ENCODE measurements around the gene EPAS1.
"Not testable (repeated sequence)": the region's sequence is repeated elsewhere in the genome, so short reads cannot be mapped to it uniquely, and the experiment has no call there.

EPAS1 gene

DNA sequence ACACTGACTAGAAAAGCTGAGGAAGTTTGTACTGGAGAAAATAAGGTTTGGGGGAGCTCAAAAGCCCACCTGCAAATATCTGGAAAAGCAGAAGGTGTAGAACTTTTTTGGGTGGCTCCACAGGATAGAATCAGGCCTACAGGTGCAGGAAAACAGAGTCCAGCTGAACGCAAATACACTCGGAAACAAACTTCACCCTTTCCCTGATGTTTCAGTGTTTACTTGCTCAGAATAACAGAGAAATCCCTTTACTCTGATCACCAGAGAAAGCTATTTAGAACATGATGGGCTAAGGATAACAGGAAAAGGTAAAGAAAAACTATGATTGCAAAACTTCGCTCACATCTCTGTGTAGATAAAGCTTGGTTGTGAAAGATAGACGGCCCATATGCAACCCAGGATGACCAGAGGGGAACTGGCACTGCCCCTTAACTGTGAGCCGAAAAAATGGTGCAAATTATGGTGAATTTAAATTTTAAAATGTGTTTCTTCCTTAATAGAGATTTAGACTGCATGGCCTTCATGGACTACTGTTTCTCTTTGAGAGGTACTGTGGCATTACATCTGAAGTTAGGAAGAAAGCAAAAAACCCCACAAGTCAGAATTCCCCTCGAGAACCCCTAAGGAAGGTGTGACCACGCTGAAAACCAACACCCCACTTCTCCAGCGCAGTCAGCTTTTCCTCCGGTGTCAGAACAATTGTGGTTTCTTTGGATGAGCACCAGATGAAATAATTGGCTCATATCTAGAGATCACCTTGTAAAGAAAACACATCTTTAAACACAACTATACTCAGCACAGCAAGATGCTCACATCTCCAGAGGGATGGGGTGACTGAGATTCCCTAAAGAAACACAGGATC, 97.7 kb downstream of the EPAS1 start:
- Histone ChIP-seq H3K4me3 (ENCODE audit: severe bottlenecking) (no peak overlapping the region), H3K36me3 (ENCODE audit: low read depth) (no peaks in the 10 kb centered on the region), H3K4me1 (ENCODE audit: insufficient read depth, poor library complexity, severe bottlenecking) (no peaks in the 10 kb centered on the region), H3K9me3 (ENCODE audit: severe bottlenecking) (no peaks in the 10 kb centered on the region), H3K27me3 (ENCODE audit: insufficient read depth, poor library complexity, severe bottlenecking) (no peaks in the 10 kb centered on the region), H3K27ac (ENCODE audit: poor library complexity, severe bottlenecking) (no peak overlapping the region)
- TF ChIP-seq, protein P1, sequence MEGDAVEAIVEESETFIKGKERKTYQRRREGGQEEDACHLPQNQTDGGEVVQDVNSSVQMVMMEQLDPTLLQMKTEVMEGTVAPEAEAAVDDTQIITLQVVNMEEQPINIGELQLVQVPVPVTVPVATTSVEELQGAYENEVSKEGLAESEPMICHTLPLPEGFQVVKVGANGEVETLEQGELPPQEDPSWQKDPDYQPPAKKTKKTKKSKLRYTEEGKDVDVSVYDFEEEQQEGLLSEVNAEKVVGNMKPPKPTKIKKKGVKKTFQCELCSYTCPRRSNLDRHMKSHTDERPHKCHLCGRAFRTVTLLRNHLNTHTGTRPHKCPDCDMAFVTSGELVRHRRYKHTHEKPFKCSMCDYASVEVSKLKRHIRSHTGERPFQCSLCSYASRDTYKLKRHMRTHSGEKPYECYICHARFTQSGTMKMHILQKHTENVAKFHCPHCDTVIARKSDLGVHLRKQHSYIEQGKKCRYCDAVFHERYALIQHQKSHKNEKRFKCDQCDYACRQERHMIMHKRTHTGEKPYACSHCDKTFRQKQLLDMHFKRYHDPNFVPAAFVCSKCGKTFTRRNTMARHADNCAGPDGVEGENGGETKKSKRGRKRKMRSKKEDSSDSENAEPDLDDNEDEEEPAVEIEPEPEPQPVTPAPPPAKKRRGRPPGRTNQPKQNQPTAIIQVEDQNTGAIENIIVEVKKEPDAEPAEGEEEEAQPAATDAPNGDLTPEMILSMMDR (IDR thresholded peaks at IDR 0.05; ENCODE audit: poor library complexity, severe bottlenecking), result no peak
- ATAC-seq (ENCODE audit: low read depth), result no peak
- no peak for DNase-seq (ENCODE audit: low spot score)

DNA sequence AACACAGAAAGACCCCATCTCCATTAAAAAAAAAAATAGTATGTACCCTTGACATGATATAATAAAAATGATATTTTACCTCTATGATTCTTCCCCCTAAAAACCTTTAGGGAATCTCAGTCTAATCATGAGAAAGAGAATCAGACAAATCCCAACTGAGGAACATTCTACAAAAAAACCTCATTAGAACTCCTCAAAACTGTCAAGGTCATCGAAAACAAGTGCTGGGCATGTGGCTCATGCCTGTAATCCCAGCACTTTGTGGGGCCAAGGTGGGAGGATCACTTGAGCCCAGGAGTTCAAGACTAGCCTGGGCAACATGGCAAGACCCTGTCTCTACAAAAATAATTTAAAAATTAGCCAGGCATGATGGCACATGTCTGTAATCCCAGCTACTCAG, 98.5 kb downstream of the EPAS1 start:
- not testable (repeated sequence) for H3K27ac ChIP-seq (ENCODE audit: poor library complexity, severe bottlenecking); DNase-seq (ENCODE audit: low spot score); H3K36me3 ChIP-seq (ENCODE audit: low read depth); H3K4me3 ChIP-seq (ENCODE audit: severe bottlenecking); H3K27me3 ChIP-seq (ENCODE audit: insufficient read depth, poor library complexity, severe bottlenecking); H3K9me3 ChIP-seq (ENCODE audit: severe bottlenecking); ATAC-seq (ENCODE audit: low read depth); H3K4me1 ChIP-seq (ENCODE audit: insufficient read depth, poor library complexity, severe bottlenecking)

DNA sequence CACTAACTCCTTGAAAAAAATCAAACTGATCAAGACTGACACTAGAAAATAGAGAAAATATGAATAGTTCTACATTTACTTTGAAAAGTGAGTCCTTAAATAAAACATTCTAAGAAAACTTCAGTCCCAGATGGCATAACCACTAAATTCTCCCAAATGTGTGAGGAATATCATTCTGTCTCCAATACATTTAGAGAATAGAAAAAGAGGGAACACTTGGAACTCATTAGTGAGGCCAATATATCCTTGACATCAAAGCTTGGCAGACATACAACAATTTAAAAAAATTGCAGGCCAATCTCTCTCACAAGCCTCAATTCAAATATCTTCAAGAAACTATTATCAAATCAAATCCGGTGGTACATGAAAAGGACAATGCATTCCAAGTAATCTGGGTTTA, 102.8 kb downstream of the EPAS1 start:
- Histone ChIP-seq H3K27ac (ENCODE audit: poor library complexity, severe bottlenecking) (no peak overlapping the region), H3K9me3 (ENCODE audit: severe bottlenecking) (no peaks in the 10 kb centered on the region), H3K4me1 (ENCODE audit: insufficient read depth, poor library complexity, severe bottlenecking) (no peaks in the 10 kb centered on the region), H3K4me3 (ENCODE audit: severe bottlenecking) (no peak overlapping the region), H3K36me3 (ENCODE audit: low read depth) (no peaks in the 10 kb centered on the region), H3K27me3 (ENCODE audit: insufficient read depth, poor library complexity, severe bottlenecking) (no peaks in the 10 kb centered on the region)
- TF ChIP-seq, protein P1 (IDR thresholded peaks at IDR 0.05; ENCODE audit: poor library complexity, severe bottlenecking), result no peak
- ATAC-seq (ENCODE audit: low read depth) (no peak), DNase-seq (ENCODE audit: low spot score) (no peak)

DNA sequence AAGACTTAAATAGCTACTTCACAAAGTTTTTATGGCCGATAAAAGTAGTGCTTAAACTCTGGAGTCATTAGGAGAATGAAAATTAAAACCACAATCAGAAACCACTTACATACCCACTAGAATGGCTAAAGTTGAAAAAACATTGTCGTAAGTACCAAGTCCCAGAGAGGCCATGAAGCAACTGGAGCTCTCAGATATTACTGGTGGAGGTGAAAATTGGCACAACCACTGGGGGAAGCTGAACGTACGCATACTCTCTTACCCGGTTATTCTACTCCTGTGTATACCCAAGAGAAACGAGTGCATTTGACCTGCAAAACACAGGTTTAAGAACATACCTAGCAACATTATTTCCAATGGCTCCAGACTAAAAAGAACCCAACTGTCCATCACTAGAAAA, 105.7 kb downstream of the EPAS1 start:
- Histone ChIP-seq H3K27ac (ENCODE audit: poor library complexity, severe bottlenecking) (no peak overlapping the region), H3K4me1 (ENCODE audit: insufficient read depth, poor library complexity, severe bottlenecking) (no peaks in the 10 kb centered on the region), H3K27me3 (ENCODE audit: insufficient read depth, poor library complexity, severe bottlenecking) (no peaks in the 10 kb centered on the region), H3K36me3 (ENCODE audit: low read depth) (no peaks in the 10 kb centered on the region), H3K9me3 (ENCODE audit: severe bottlenecking) (no peaks in the 10 kb centered on the region), H3K4me3 (ENCODE audit: severe bottlenecking) (no peak overlapping the region)
- TF ChIP-seq, protein P1 (IDR thresholded peaks at IDR 0.05; ENCODE audit: poor library complexity, severe bottlenecking), result no peak
- DNase-seq (ENCODE audit: low spot score) (no peak), ATAC-seq (ENCODE audit: low read depth) (no peak)

DNA sequence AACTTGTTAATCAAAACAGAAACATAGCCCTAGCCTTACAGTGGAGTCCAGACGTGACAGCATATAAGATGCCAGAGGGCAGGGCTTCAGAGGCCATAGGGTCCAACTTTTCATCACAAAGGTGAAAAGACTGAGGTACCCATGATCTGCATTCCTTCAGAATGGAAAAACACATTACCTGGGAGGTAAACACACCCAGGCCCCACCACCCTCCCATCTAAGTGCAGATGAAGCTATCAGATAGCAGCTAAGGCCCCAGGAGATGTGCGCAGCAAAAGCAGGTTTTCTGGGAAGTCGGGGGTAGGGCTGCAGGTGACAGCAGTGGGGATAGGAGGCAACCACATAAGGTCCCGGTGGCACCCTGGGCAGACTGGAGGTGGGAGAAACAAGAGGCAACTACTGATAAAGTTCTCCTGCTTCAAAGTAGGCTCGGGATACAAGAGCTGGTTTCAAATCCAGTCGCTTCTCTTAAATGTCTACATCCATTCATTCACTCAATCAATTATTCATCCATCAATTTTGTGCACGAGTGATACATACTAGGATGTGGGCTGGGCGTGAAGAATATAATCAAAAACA, 107.1 kb downstream of the EPAS1 start:
- DNase-seq (ENCODE audit: low spot score) (no peak), ATAC-seq (ENCODE audit: low read depth) (no peak)
- no peaks in the 10 kb centered on the region for H3K36me3 ChIP-seq (ENCODE audit: low read depth)
- H3K27me3 ChIP-seq (ENCODE audit: insufficient read depth, poor library complexity, severe bottlenecking), result no peaks in the 10 kb centered on the region
- TF ChIP-seq, protein P1 (IDR thresholded peaks at IDR 0.05; ENCODE audit: poor library complexity, severe bottlenecking), result no peak
- H3K4me1 ChIP-seq (ENCODE audit: insufficient read depth, poor library complexity, severe bottlenecking), result peaks cover 9% of the 10 kb centered on the region
- H3K27ac ChIP-seq (ENCODE audit: poor library complexity, severe bottlenecking), result no peak overlapping the region
- H3K4me3 ChIP-seq (ENCODE audit: severe bottlenecking), result no peak overlapping the region
- H3K9me3 ChIP-seq (ENCODE audit: severe bottlenecking), result no peaks in the 10 kb centered on the region

Measured in RWPE2 (cell line).